NOMO-1 (cell line): ENCODE data around the gene CD72.

Experiments
- DNase-seq, 2 experiments: peaks; one replicate each; lab custom pipeline; 2025; ENCODE audit not compliant: unreplicated experiment in 2 of 2; lab: John Stamatoyannopoulos, UW

CD72 gene, protein sequence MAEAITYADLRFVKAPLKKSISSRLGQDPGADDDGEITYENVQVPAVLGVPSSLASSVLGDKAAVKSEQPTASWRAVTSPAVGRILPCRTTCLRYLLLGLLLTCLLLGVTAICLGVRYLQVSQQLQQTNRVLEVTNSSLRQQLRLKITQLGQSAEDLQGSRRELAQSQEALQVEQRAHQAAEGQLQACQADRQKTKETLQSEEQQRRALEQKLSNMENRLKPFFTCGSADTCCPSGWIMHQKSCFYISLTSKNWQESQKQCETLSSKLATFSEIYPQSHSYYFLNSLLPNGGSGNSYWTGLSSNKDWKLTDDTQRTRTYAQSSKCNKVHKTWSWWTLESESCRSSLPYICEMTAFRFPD

DNA sequence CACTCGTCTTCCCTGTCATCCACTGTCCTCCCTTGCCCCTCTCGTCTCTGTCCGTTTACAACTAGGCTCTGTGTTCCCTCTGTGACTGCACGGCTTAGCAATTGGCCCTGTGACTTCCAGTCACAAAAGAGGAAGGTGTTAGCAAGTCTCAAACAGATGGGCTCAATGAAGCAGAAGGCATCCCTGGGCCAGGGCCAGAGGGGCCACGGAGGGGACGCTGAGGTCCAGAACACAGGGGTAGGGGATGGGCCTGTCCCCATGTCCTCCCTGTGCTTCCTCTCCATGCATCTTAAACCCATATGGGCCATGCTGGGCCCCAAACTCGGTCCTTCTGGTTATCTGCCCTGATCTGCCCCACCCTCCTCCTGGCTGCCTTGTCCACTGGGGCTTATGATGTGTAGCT is at the start of gene CD72:
CD72 (minus strand) TSS at position 89 of the 403 bp plus-strand sequence. CDS start 110 bp downstream, outside the sequence.
- DNase-seq, result no peak

DNA sequence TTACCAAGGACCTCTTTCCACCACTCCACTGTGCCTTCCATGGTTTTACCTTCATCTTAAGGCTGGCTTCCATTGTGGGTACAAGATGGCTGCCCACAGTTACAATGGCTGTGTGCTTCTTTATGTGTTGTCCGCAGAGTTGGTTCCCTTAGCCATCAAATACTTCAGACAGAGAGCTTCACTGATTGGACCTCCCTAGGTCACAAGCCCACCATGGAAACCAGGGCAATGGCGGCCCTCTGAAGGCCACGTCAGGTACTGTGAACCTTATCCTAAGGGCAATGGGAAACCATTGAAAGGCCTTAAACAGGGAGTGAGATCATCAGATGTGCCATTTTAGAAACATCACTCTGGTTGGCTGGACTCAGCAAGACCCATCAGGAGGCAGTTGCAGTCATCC is 49.7 kb upstream of the CD72 start:
- DNase-seq, result no peak

DNA sequence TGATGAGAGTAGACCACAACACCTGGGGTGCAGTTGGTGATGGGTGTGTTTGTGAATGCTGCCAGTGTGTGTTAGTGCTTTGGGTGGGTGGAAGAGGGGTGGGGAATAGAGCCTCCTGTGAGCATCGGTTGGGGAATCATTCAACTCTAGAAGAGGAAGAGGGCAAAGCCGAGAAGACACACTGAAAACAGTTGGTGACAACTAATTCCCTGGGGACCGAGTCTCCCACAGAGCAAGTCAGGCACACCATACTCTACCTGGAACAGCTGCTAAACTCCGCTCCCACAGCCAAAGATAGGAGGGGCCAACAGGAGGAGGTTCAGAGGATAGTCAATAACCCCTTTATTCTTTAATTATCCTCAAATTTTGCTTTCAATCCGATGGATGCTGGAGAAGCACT is 48.3 kb upstream of the CD72 start:
- no peak for DNase-seq

DNA sequence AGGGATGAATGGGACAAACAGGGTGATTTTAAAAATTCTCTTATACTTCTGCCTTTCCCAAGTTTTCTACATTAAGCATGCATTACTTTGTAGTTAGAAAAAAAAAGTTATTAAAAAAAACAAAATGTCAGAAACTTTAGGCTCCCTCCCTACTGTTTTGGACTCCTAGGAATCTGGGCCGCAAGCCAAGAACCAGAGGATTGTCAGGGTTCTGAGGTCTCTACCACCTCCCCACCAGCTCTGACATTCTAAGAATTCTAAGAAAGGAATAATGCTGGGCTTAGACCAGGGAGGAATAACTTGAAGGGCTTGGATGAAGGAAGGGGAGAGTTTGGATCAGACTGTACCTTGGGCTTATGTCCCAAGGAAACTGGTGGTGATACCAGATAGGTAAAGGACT is 47.8 kb upstream of the CD72 start:
- DNase-seq, result no peak

DNA sequence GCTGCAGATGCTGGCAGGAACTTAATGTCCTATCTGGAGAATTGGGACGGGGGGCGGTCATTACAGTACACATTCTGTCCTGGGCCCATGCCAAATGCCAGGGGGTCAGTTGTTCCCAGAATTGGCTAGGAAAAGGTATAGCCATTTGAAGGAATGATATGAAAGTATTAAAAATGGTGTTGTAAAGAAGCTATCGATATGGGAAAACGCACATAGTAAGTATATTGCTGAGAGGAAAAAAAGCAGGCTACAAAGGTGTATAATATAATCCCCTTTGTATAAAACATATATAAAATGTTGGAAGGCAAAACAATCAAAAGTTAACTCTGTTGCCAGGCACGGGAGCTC is 47.2 kb upstream of the CD72 start:
- no peak for DNase-seq

DNA sequence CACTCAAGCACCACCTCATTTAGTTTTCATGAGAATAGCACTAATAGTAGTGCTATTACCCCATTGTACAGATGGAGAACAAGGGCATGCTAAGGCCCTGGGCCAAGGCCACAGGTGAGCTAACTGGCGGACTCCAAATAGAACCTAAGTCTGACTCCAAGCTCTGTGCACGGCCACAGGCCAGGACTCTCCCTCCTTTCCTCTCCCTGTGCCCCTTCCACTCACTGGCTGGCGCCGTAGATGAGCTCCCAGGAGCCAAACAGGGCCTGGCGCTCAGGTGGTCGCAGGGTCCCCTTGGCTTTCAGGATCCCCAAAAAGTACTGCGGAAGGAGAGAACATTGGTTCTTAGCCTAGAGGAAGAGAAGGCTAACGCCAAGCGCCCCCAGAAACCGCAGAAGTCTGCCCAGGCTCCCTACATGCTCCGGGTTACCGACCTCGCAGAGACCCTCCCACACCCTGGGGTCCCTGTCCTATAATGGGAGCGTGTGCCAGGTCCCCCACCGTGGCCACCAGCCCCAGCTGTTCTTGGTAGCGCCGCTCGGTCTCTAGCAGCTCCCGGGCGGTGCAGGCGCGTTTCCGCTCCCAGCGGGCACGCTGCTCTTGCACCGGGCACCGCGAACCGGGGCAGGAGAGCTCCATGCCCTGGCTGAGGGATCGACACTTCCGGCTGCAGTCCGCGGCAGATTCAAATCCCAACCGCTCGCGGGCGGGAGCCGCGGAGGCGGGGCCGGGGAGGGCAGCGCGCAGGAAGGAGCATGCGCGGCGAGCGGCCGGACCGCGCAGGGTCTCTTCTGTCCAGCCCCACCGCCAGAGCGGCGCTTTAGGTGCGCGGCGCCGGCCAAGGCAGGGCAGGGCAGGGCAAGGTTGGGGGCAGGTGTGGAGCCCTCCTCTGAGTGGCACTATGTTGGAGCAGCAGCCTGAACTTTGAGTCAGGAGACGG is 46.6 kb upstream of the CD72 start, which contains the start of gene ARHGEF39:
ARHGEF39 (minus strand) TSS at position 665 of the 940 bp plus-strand sequence; CDS start at position 639, 26 bp downstream.
- peak; percentile 80 to 92 for DNase-seq

DNA sequence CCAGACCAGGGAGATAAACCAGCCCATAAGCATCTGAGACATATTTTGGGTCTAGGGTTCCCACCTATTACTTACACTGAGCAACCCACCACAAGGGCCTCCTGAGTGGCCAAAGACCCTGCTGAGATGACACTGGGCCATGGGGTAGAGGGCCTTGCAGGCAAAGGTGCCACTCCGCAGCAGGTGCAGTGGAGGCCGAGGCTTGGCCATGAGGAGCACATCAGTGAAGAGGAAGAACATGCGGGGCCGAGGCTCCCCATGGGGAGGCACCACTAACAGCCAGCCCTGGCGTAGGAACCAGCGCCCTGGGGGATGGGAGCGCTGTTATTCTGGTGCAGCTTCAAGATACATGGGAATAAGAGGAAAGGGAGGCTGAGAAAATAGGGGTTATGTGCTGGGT is 44.2 kb upstream of the CD72 start:
- no peak for DNase-seq

DNA sequence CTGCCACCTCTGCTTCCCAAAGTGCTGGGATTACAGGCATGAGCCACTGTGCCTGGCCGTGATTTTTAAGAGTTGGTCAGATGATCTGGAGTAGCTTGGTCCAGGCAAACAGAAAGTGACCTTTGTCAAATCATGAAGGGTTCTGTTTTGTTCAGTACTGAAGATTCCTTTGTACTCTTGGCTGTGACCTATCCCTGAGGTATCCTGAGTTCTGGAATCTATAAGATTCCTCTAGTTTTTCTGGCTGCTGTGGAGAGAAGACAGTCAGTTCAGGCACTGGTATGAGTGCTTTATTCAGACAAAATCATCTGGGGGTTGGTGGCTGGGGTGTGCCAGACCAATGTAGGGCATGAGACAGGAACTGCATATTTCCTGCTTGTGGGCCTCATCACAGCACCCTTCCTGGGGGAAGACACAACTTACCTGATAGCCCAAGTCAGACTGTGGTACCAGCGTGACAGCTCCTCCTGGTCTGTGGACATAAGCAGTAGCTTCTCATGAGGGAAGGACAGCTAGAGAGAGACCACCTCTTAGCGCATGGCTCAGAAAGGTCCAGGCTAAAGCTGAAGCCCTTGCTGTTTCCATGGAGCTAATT is 43.6 kb upstream of the CD72 start:
- no peak for DNase-seq

DNA sequence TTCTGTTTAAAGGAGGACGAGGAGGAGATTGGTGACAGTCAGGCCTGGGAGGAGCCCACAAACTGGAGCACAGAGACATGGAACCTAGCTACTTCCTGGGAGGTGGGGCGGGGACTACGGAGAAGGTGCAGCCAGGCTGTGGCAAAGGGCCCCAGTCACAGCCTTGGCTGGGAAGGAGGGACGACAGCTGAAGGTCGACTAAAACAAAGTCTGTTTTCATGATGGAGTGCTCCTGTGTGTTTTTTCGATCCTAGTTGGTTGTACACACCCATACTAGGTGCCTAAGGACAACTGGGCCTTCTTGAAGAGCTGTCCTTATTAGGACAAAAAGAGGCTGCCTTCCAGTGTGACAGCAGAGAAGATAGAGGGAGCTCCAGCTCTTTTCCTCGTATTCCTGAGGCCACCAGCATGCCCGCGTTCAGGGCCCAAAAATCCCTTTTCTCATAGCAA is 42.8 kb upstream of the CD72 start:
- DNase-seq, result no peak

DNA sequence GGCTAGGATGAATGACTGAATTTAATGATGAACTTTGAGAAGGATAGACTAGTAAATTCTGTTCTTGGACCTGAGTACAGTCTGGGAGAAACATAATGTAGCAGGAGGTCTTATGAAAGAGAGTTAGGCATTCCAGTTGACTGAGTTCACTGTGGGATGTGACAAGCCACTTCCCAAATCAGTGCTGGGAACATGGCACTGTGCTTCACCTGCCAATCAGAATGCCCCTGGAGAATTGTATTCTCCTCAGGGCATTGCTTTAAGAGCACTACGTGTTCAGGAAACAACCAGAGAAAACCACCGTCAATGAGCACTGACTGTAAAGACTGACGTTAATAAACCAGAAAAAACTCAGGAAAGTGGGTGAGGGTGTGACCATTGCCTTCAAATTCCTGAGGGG is 41.1 kb upstream of the CD72 start:
- no peak for DNase-seq

DNA sequence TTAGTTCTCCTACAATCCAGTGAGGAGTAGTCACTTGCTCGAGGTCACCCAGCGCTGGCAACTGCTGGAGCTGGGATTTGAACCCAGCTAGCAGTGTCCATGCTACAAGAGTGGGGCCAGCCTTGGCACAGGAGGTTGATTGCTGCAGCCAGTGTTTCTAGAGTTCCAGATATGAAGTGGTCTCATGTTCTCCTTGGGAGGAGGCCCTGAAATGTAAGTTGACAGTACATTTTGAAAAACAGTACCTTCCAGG is 40.7 kb upstream of the CD72 start:
- DNase-seq, result peak in 1 of 2 experiments; percentile 61

DNA sequence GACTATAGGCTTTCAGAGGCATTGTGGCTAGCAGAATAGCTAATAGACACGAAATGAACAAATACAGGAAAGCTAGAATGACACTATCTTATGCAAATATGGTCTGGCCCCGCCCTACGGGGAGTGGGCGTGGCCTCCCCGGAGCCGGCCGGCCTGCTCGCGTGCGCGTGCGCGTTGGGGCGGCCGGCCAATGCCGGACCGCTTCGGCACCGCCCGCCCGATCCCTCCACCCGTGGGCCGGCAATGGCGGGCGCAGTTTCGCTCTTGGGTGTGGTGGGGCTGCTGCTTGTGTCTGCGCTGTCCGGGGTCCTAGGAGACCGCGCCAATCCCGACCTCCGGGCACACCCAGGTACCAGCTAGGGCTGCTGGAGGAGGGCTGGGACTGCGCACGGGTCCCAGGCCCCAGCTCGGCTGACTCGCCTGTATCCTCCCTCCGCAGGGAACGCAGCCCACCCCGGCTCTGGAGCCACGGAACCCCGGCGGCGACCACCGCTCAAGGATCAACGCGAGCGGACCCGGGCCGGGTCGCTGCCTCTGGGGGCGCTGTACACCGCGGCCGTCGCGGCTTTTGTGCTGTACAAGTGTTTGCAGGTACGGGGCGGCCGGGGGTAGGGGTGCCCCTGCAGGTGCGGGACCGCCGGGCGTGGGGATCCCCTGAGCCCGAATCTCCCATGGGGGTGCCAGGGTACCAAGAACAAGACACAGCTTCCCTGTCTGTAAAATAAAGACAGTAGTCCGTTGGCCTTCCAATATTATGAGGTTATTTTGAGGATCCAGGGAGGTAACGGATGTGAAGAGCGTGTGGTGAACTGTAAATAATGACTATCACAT is 40.1 kb upstream of the CD72 start, which contains the start of gene CCDC107:
CCDC107 (plus strand) TSS at position 156 of the 831 bp plus-strand sequence; CDS start at position 244, 88 bp downstream.
- peak; percentile 89 to 90 for DNase-seq

DNA sequence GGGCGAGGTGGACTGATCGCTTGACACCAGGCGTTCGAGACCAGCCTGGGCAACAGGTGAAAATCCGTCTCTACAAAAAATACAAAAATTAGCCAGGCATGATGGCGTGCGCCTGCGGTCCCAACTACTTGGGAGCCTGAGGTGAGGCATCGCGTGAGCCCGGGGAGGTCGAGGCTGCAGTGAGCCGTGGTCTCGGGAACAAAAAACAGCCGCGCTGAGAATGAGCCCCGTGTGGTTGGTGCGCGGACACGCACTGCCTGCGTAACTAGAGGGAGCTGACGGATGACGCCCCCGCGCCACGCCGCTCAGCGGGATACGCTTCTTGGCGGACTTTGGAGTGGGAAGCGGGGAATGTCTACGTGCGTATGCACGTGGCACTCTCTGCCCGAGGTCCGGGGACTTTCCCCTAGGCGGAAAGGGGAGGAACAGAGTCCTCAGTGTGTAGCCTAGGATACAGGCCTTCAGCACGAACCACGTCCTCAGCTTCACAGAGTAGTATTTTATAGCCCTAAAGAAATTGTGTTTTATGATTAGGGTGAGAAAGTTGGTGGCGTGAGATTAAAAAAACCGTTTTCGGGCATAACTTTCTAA is 39.4 kb upstream of the CD72 start, which contains the start of gene RMRP:
RMRP (minus strand) TSS at position 474 of the 591 bp plus-strand sequence.
- DNase-seq, result peak; percentile 99 to 100

DNA sequence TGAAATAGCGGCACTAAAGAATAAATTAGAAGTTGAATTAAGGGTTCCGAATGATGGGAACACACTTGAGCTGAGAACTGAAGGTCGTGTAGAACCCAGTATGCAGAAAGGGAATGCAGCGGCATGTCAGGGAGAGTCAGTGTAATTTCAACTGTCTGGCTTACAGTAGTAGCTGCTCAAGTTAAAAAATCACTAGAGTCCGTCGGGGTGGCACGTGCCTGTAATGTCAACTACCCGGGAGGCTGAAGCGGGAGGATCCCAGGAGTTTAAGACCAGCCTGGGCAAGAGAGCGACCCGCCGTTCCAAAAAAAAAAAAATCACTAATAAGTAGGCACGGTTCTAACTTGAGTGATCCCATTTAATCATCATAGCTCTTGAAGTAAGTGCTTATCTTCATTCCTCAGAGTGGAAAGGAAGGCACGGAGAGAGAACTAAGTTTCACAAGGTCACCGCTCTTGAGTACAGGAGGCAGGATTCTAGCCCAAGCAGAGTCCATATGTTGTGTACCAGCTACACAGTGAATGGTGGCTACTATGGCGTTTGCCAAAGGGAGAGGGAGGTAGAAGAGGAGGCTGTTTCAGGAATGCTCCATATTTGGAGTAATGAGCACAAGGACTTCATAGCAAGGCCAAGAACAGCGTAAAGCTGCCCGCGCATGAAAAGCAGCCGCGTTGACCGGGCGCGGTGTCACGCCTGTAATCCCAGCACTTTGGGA is 38.8 kb upstream of the CD72 start:
- DNase-seq, result peak in 1 of 2 experiments; percentile 56

DNA sequence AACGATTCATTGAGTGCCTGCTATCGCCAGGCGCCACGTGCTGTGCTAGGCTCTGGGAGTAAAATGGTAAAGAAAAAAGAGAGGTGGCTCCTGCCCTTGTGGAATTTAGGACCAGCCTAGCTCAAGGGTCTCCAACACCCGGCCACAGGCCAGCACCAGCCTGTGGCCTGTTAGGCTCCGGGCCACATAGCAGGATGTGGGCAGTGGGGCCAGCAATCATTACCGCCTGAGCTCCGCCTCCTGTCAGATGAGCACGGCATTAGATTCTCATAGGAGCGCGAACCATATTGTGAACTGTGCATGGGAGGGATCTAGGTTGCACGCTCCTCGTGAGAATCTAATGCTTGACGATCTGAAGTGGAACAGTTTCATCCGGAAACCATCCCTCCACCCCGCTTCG is 38.1 kb upstream of the CD72 start:
- no peak for DNase-seq

DNA sequence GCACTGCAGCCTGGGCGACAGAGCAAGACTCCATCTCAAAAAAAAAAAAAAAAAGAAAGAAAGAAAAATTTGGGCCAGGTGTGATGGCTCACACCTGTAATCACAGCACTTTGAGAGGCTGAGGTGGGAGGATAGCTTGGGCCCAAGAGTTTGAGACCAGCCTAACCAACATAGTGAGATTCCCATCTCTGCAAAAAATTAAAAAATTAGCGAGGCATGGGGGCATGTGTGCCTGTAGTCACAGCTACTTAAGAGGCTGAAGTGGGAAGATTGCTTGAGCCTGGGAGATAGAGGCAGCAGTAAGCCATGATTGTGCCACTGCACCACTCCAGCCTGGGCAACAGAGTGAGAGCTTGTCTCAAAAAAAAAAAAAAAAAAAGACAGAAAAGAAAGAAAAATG is 35.4 kb upstream of the CD72 start:
- no peak for DNase-seq

DNA sequence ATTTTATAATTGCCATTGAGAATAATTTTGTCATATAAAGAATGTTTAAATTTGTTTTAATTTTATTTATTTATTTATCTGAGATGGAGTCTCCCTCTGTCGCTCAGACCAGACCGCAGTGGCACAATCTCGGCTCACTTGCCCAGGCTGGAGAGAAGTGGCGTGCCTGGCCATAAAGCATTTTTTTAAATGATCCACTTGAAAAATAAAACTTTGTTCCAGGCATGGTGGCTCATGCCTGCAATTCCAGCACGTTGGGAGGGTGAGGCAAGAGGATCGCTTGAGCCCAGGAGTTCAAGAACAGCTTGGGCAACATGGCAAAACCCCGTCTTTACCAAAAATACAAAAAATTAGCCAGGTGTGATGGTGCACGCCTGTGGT is 34.6 kb upstream of the CD72 start:
- peak; percentile 46 to 82 for DNase-seq

DNA sequence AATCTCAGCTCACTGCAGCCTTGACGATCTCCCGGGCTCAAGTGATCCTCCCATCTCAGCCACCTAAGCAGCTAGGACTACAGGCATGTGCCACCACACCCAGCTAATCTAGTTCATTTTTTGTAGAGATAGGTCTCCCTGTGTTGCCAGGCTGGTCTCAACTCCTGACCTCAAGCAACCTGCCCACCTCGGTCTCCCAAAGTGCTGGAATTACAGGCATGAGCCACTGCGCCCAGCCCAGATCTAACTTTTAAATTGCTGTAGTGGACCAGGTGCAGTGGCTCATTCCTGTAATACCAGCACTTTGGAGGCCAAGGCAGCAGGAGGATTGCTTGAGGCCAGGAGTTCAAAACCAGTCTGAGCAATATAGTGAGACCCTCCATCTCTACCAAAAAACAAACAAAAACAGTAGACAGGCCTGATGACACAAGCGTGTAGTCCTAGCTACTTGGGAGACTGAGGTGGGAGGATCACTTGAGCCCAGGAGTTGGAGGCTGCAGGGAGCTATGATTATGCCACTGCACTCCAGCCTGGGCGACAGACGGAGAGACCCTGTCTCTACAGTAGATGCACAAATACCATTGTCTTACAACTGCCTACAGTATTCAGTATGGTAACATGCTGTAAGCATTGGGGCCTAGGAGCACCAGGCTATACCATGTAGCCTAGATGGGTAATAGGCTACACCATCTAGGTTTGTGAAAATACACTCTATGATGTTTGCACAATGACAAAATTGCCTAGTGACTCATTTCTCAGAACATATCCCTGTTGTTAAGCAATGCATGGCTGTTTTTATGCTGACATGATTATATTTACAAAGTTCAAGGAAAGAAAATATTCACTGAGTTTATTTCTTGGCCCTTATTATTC is 34.0 kb upstream of the CD72 start:
- peak; percentile 58 to 95 for DNase-seq
